Measurements from ENCODE around the gene NET1. TPM values are rescaled to one million over a fixed set of nuclear protein-coding genes. Genes with fewer than 3 reads are reported as not detected.

The NET1 gene
- total RNA-seq, 1 experiment from 2014 or later: 175 TPM

GRCh38 chr10:5442065-5442989, 30.0 kb downstream of the NET1 start:
- Histone ChIP-seq H3K4me3 (ENCODE audit: low read depth, low read length) (no peak overlapping the region), H3K4me1 (peaks cover 5% of the 10 kb centered on the region), H3K27me3 (replicated peaks; ENCODE audit: control insufficient read depth, insufficient read depth, low read length) (no peaks in the 10 kb centered on the region), H3K9me3 (no peaks in the 10 kb centered on the region), H3K36me3 (ENCODE audit: control insufficient read depth, insufficient read depth, low read length) (no peaks in the 10 kb centered on the region; the same call in 1 of the 2 replicates)
- Mint-ChIP-seq H3K4me1 (ENCODE audit: low read depth, unreplicated experiment) (peaks cover 6% of the 10 kb centered on the region), H3K27me3 (ENCODE audit: insufficient read depth, unreplicated experiment) (no peaks in the 10 kb centered on the region), H3K36me3 (ENCODE audit: insufficient read depth, unreplicated experiment) (peaks cover 33% of the 10 kb centered on the region), H3K9me3 (ENCODE audit: unreplicated experiment) (no peaks in the 10 kb centered on the region), H3K4me3 (ENCODE audit: unreplicated experiment) (no peak overlapping the region), H3K27ac (ENCODE audit: unreplicated experiment) (no peak overlapping the region)
- POLR2A ChIA-PET: interaction anchor here (0.5 kb wide), 1 partner anchor 180 kb away, joined by 3 read pairs; no protein-coding TSS in a partner anchor
- intact Hi-C loops (cut with micrococcal nuclease; ENCODE audit: unreplicated experiment): loop anchor here (1.0 to 10.0 kb wide), 4 partner anchors 177 to 431 kb away; no protein-coding TSS in a partner anchor
- DNase-seq: peak in 1 of 2 experiments; percentile 73
- peak; percentile 85 to 90 for TF ChIP-seq CTCF (IDR thresholded peaks at IDR 0.05; ENCODE audit: insufficient read depth in 1 of 2, low read depth in 1 of 2, low read length in 1 of 2, severe bottlenecking in 1 of 2, unreplicated experiment in 1 of 2)
- CTCF ChIA-PET: interaction anchor here (0.6 to 3.6 kb wide), 12 partner anchors 9 to 627 kb away, joined by 3 to 46 read pairs (median 5); no protein-coding TSS in a partner anchor
- no TSS peak for BruUV-seq (replicated peaks)

- POLR2A ChIA-PET: no interaction called here
Measured at GRCh38 chr10:5442990-5443370, 30.6 kb downstream of the NET1 start.

More at GRCh38 chr10:5442990-5443370, 30.6 kb downstream of the NET1 start:
- Mint-ChIP-seq H3K9me3 (ENCODE audit: unreplicated experiment) (no peaks in the 10 kb centered on the region), H3K4me3 (ENCODE audit: unreplicated experiment) (no peak overlapping the region), H3K27ac (ENCODE audit: unreplicated experiment) (no peak overlapping the region), H3K4me1 (ENCODE audit: low read depth, unreplicated experiment) (peaks cover 6% of the 10 kb centered on the region), H3K27me3 (ENCODE audit: insufficient read depth, unreplicated experiment) (no peaks in the 10 kb centered on the region), H3K36me3 (ENCODE audit: insufficient read depth, unreplicated experiment) (peaks cover 26% of the 10 kb centered on the region)
- BruUV-seq (replicated peaks): no TSS peak
- H3K4me1 ChIP-seq: peaks cover 6% of the 10 kb centered on the region
- DNase-seq: no peak
- CTCF ChIA-PET: interaction anchor here (1.3 to 3.6 kb wide), 3 partner anchors 9 to 180 kb away, joined by 6 to 46 read pairs (median 6); no protein-coding TSS in a partner anchor
- no peaks in the 10 kb centered on the region for H3K27me3 ChIP-seq (replicated peaks; ENCODE audit: control insufficient read depth, insufficient read depth, low read length)
- no peaks in the 10 kb centered on the region; the same call in 1 of the 2 replicates for H3K36me3 ChIP-seq (ENCODE audit: control insufficient read depth, insufficient read depth, low read length)
- TF ChIP-seq CTCF (IDR thresholded peaks at IDR 0.05; ENCODE audit: insufficient read depth in 1 of 2, low read depth in 1 of 2, low read length in 1 of 2, severe bottlenecking in 1 of 2, unreplicated experiment in 1 of 2): no peak
- H3K9me3 ChIP-seq: no peaks in the 10 kb centered on the region
- intact Hi-C loops (cut with micrococcal nuclease; ENCODE audit: unreplicated experiment): loop anchor here (1.0 to 10.0 kb wide), 4 partner anchors 176 to 430 kb away; no protein-coding TSS in a partner anchor
- H3K4me3 ChIP-seq (ENCODE audit: low read depth, low read length): no peak overlapping the region
